ENCODE measurements around the gene OR6J1. TPM values are rescaled to one million over a fixed set of nuclear protein-coding genes. Genes with fewer than 3 reads are reported as not detected.

OR6J1 gene
- total and polyA plus RNA-seq, 9 of the 15 experiments (the other 6 are each of a cell fraction or from before 2014, with no cell fraction given): not detected

GRCh38 chr14:22641846-22642245 is 2.3 kb downstream of the OR6J1 start:
- no peak overlapping the region for H3K4me3 ChIP-seq
- H3K9ac ChIP-seq (ENCODE audit: insufficient read depth in 1 of 2, low read depth in 2 of 2, low read length in 2 of 2): no peak overlapping the region
- in situ Hi-C loops (cut with MboI): no loop called here
- DNase-seq (ENCODE audit: extremely low read depth in 1 of 4, low spot score in 3 of 4): no peak
- H3K4me2 ChIP-seq (ENCODE audit: insufficient read depth, low read length): no peak overlapping the region
- no TSS peak for BruUV-seq (replicated peaks)
- no peak for FAIRE-seq
- H3K79me2 ChIP-seq (ENCODE audit: control insufficient read depth, insufficient read depth, low read length): no peaks in the 10 kb centered on the region
- CTCF ChIA-PET (ENCODE audit: low intra/inter-chr PET ratio): interaction anchor here (0.8 kb wide), 1 partner anchor 85 kb away, joined by 3 read pairs; no protein-coding TSS in a partner anchor
- H2AFZ ChIP-seq (ENCODE audit: low read depth, low read length): no peak overlapping the region
- H3K9me3 ChIP-seq (replicated peaks; ENCODE audit: control insufficient read depth, insufficient read depth, low read depth, low read length): no peaks in the 10 kb centered on the region
- no peaks in the 10 kb centered on the region for H3K27me3 ChIP-seq (ENCODE audit: control insufficient read depth in 2 of 2, insufficient read depth in 2 of 2, low read length in 2 of 2)
- WGBS (ENCODE audit: insufficient coverage, low coverage, missing lambda C conversion rate): 2% methylated on average over 3 of the region's 3 CpGs
- no peak overlapping the region for H3K27ac ChIP-seq (ENCODE audit: extremely low read depth, low read depth, low read length)
- H3K9me1 ChIP-seq (ENCODE audit: control insufficient read depth, insufficient read depth, low read length): no peaks in the 10 kb centered on the region
- no peak for ATAC-seq
- H4K20me1 ChIP-seq (replicated peaks; ENCODE audit: control insufficient read depth, insufficient read depth, low read length): no peaks in the 10 kb centered on the region
- H3K4me1 ChIP-seq (replicated peaks in 1 of 2; ENCODE audit: control insufficient read depth in 2 of 2, insufficient read depth in 2 of 2, low read length in 2 of 2): peaks cover 0 to 3% of the 10 kb centered on the region in 2 experiments; a peak in 3 of 5 replicates
- intact Hi-C loops (cut with micrococcal nuclease): no loop called here
- H3K36me3 ChIP-seq (ENCODE audit: control insufficient read depth, insufficient read depth, low read length): no peaks in the 10 kb centered on the region
- no peak for TF ChIP-seq CHD7 (IDR thresholded peaks at IDR 0.05; ENCODE audit: low read depth, low read length)
- POLR2A ChIA-PET: interaction anchor here (1.4 kb wide), 1 partner anchor 10 kb away, joined by 5 read pairs; no protein-coding TSS in a partner anchor
